DMS153 treated with DMSO at 0.1 percent for 48 hours (cell line): ENCODE data around the gene TMEM184B.
"Not testable (repeated sequence)": the region's sequence is repeated elsewhere in the genome, so short reads cannot be mapped to it uniquely, and the experiment has no call there.

Experiments
- DNase-seq: peaks from one replicate; lab custom pipeline; 2025; ENCODE audit not compliant: unreplicated experiment; lab: John Stamatoyannopoulos, UW

Gene TMEM184B

GRCh38 chr22:38249803-38250642, 22.8 kb downstream of the TMEM184B start:
- no peak for DNase-seq

GRCh38 chr22:38249301-38249700, 23.5 kb downstream of the TMEM184B start:
- no peak for DNase-seq

- no peak for DNase-seq
Measured at GRCh38 chr22:38248280-38248679, 24.5 kb downstream of the TMEM184B start.

GRCh38 chr22:38247713-38248112, 25.1 kb downstream of the TMEM184B start:
- no peak for DNase-seq

GRCh38 chr22:38246692-38247091, 26.1 kb downstream of the TMEM184B start:
- DNase-seq = no peak

GRCh38 chr22:38246046-38246658, 26.7 kb downstream of the TMEM184B start:
- DNase-seq = no peak

- no peak for DNase-seq
Measured at GRCh38 chr22:38244106-38244505, 28.7 kb downstream of the TMEM184B start.

- DNase-seq = peak; percentile 95
Measured at GRCh38 chr22:38243007-38243765, 29.6 kb downstream of the TMEM184B start.

- peak; percentile 66 for DNase-seq
Measured at GRCh38 chr22:38240734-38241252, 32.0 kb downstream of the TMEM184B start.

- no peak for DNase-seq
Measured at GRCh38 chr22:38239101-38239761, 33.6 kb downstream of the TMEM184B start.

GRCh38 chr22:38238519-38239071, 34.2 kb downstream of the TMEM184B start:
- no peak for DNase-seq

GRCh38 chr22:38236786-38237185, 36.0 kb downstream of the TMEM184B start:
- DNase-seq = no peak

- no peak for DNase-seq
Measured at GRCh38 chr22:38235240-38235850, 37.5 kb downstream of the TMEM184B start.

- DNase-seq = not testable (repeated sequence)
Measured at GRCh38 chr22:38233856-38234255, 39.0 kb downstream of the TMEM184B start.

GRCh38 chr22:38233427-38233826, 39.4 kb downstream of the TMEM184B start:
- no peak for DNase-seq

GRCh38 chr22:38232196-38232595, 40.6 kb downstream of the TMEM184B start:
- DNase-seq = no peak

- no peak for DNase-seq
Measured at GRCh38 chr22:38230916-38231315, 41.9 kb downstream of the TMEM184B start.

GRCh38 chr22:38230108-38230825, 42.5 kb downstream of the TMEM184B start:
- DNase-seq = peak; percentile 54

GRCh38 chr22:38228873-38229740, 43.7 kb downstream of the TMEM184B start:
- no peak for DNase-seq
